HepG2 (cell line): ENCODE data around the gene DPYD. TPM values are rescaled to one million over a fixed set of nuclear protein-coding genes. Genes with fewer than 3 reads are reported as not detected.

Experiments used
- ATAC-seq: fragments of 200-7000 bp; cut with Tn5 transposase; 3 replicates; pipeline ENCODE4 v1.9.1; 2020; ENCODE audit warnings: mild to moderate bottlenecking, moderate library complexity
- BruUV-seq: library from RNA; stranded (reverse); fragments of 400-500 nt; replicated peaks from 2 replicates; lab custom pipeline; 2021; lab: Mats Ljungman, UMichigan
- CTCF ChIA-PET: fragments of 300-600 bp; formaldehyde crosslinking; extraction: SDS; loops from one replicate; lab custom pipeline; 2021; ENCODE audit warnings: low total read pairs, inconsistent platforms, low intra/inter-chr PET ratio; lab: Yijun Ruan, JAX
- POLR2A ChIA-PET: fragments of 350-600 bp; sonication (Branson Sonifier 250); formaldehyde crosslinking; loops from one replicate; lab custom pipeline; 2020; ENCODE audit warnings: antibody characterized with exemption, inconsistent platforms; lab: Yijun Ruan, JAX
- DNase-seq: peaks from one replicate; pipeline ENCODE4 v3.0.0-alpha.2; 2015; ENCODE audit warnings: low spot score
- FAIRE-seq: peaks from 3 replicates; lab custom pipeline; 2011; peaks lifted over from hg19 to GRCh38; lab: Jason Lieb, UNC
- H2AFZ ChIP-seq: one replicate; pipeline ENCODE4 v1.6.1; 2011; ENCODE audit warnings: low read length, inconsistent platforms
- H3K27ac ChIP-seq: fragments of 300-600 bp; 3 replicates; pipeline ENCODE4 v1.8.0; 2011; ENCODE audit warnings: mixed run types, mild to moderate bottlenecking, mixed read lengths, low read length, inconsistent platforms; ENCODE audit not compliant: insufficient read depth; ENCODE audit errors: extremely low read length
- H3K27me3 ChIP-seq, 2 experiments: fragments of 200-600 bp in 1 of 2; 2 replicates in 1 of 2; 3 replicates in 1 of 2; pipeline versions ENCODE4 v1.6.0 to v1.8.0; 2011; ENCODE audit warnings: low read length in 2 of 2, mild to moderate bottlenecking in 2 of 2, moderate library complexity in 2 of 2, inconsistent platforms in 1 of 2; ENCODE audit not compliant: insufficient read depth in 2 of 2, control insufficient read depth in 1 of 2
- H3K36me3 ChIP-seq, 2 experiments: fragments of 200-600 bp in 1 of 2; replicated peaks in 1 of 2; 2 replicates in 1 of 2; 3 replicates in 1 of 2; pipeline versions ENCODE4 v1.5.1 to v1.8.0; 2011; ENCODE audit warnings: low read length in 2 of 2, inconsistent platforms in 1 of 2; ENCODE audit not compliant: insufficient read depth in 2 of 2, control insufficient read depth in 1 of 2
- H3K4me1 ChIP-seq: 2 replicates; pipeline ENCODE4 v1.5.1; 2012; ENCODE audit warnings: low read length, inconsistent platforms; ENCODE audit not compliant: insufficient read depth
- H3K4me2 ChIP-seq: 2 replicates; pipeline ENCODE4 v1.6.0; 2011; ENCODE audit warnings: low read depth, low read length, inconsistent platforms
- H3K4me3 ChIP-seq, 3 experiments: fragments of 200-600 bp in 1 of 3; sonication (generic), shearing (Covaris generic) in 1 of 3; replicated peaks in 1 of 3; 2 replicates each; pipeline ENCODE4 v1.5.1; 2011 to 2016; ENCODE audit warnings: low read length in 3 of 3, inconsistent platforms in 2 of 3, low read depth in 2 of 3, mild to moderate bottlenecking in 2 of 3, control low read depth in 1 of 3, mixed read lengths in 1 of 3; ENCODE audit not compliant: insufficient read depth in 1 of 3
- H3K79me2 ChIP-seq: one replicate; pipeline ENCODE4 v1.6.1; 2011; ENCODE audit warnings: low read length, inconsistent platforms; ENCODE audit not compliant: insufficient read depth
- H3K9ac ChIP-seq: 2 replicates; pipeline ENCODE4 v1.6.0; 2011; ENCODE audit warnings: mild to moderate bottlenecking, low read depth, low read length, inconsistent platforms; ENCODE audit not compliant: insufficient read depth
- H3K9me3 ChIP-seq: 2 replicates; pipeline ENCODE4 v1.5.1; 2012; ENCODE audit warnings: mild to moderate bottlenecking, low read length
- H4K20me1 ChIP-seq: 2 replicates; pipeline ENCODE4 v1.6.0; 2011; ENCODE audit warnings: inconsistent platforms, mild to moderate bottlenecking, low read length, moderate library complexity; ENCODE audit not compliant: insufficient read depth
- BCLAF1 ChIP-seq: fragments of 450-650 bp; IDR thresholded peaks from 2 replicates; pipeline ENCODE4 v1.6.1; 2017; ENCODE audit warnings: mild to moderate bottlenecking
- FOXA1 ChIP-seq, 2 experiments: fragments of 450-650 bp in 1 of 2; sonication (generic) in 1 of 2; formaldehyde crosslinking in 1 of 2; IDR thresholded peaks; 2 replicates each; pipeline versions ENCODE4 v1.4.0 to v1.6.1; 2016 to 2020; ENCODE audit warnings: missing genetic modification reagents in 1 of 2
- KAT2B ChIP-seq: fragments of 150-350 bp; IDR thresholded peaks from 2 replicates; pipeline ENCODE4 v1.6.1; 2014; ENCODE audit warnings: low read depth, low read length, borderline replicate concordance
- SP140L ChIP-seq: sonication (generic); formaldehyde crosslinking; IDR thresholded peaks from 2 replicates; pipeline ENCODE4 v1.4.0; 2020; ENCODE audit warnings: missing genetic modification reagents, borderline replicate concordance
- ZNF30 ChIP-seq: sonication (generic); formaldehyde crosslinking; IDR thresholded peaks from 2 replicates; pipeline ENCODE4 v1.5.0; 2020; ENCODE audit warnings: mild to moderate bottlenecking, missing genetic modification reagents
- ZNF543 ChIP-seq: sonication (generic); formaldehyde crosslinking; IDR thresholded peaks from 2 replicates; pipeline ENCODE4 v1.4.0; 2020; ENCODE audit warnings: mild to moderate bottlenecking, missing genetic modification reagents
- WGBS: methylation state at CpG from one replicate; pipeline ENCODE4 v1.1.6; 2017; ENCODE audit warnings: low lambda C conversion rate; 5-methylcytosine and 5-hydroxymethylcytosine counted together
- in situ Hi-C: cut with HindIII; loops from 2 replicates; pipeline ENCODE4 v1.10.0; 2017; ENCODE audit warnings: low pct_unique_long_range_greater_than_20kb; ENCODE audit not compliant: extremely low pct_ligation_motif_present
- intact Hi-C: fragments of 100-400 bp; cut with micrococcal nuclease; formaldehyde crosslinking; loops from one replicate; pipeline ENCODE4 v1.10.0; 2022; ENCODE audit not compliant: unreplicated experiment
- polyA plus RNA-seq, 8 experiments: library from polyadenylated mRNA; depleted of rRNA in 3 of 8; stranded (reverse) in 7 of 8; unstranded in 1 of 8; fragments of >200 nt; fragmentation: Illumina TruSeq in 4 of 8; extraction: Trizol in 4 of 8; gene quantifications; 2 replicates each; pipeline versions ENCODE4 v1.2.1 to v1.2.3, GENCODE V29; 2011 to 2016; ENCODE audit warnings: low read depth in 4 of 8, missing spikeins in 1 of 8, mixed read lengths in 1 of 8; ENCODE audit not compliant: insufficient read depth in 1 of 8
- total RNA-seq, 5 experiments: library from RNA; depleted of rRNA; stranded (reverse); fragments of >200 nt; fragmentation: Illumina TruSeq; extraction: Trizol; gene quantifications; 2 replicates each; pipeline ENCODE4 v1.2.3, GENCODE V29; 2016; ENCODE audit warnings: low read depth in 1 of 5
- TF ChIP-seq, protein P1 (sequence below): sonication (generic); formaldehyde crosslinking; IDR thresholded peaks from 2 replicates; pipeline ENCODE4 v1.5.1; 2020; ENCODE audit warnings: mild to moderate bottlenecking, missing genetic modification reagents, moderate library complexity
- TF ChIP-seq, protein P2 (sequence below): sonication (generic); formaldehyde crosslinking; IDR thresholded peaks from 2 replicates; pipeline ENCODE4 v1.5.0; 2020; ENCODE audit warnings: missing genetic modification reagents, mild to moderate bottlenecking, borderline replicate concordance
- TF ChIP-seq, protein P3 (sequence below): sonication (generic); formaldehyde crosslinking; IDR thresholded peaks from 2 replicates; pipeline ENCODE4 v1.9.0; 2021; ENCODE audit warnings: mild to moderate bottlenecking, missing genetic modification reagents

DPYD gene
- total and polyA plus RNA-seq, 2 of the 13 experiments (the other 11 are each of a cell fraction or from before 2014, with no cell fraction given) = 1.3 to 3.4 TPM

GRCh38 chr1:97396463-97396862 lies 524.4 kb downstream of the DPYD start:
- no peak for FAIRE-seq

More at GRCh38 chr1:97396463-97396862, 524.4 kb downstream of the DPYD start:
- intact Hi-C loops = no loop called here
- no peak overlapping the region for H3K27ac ChIP-seq
- H3K27me3 ChIP-seq = no peaks in the 10 kb centered on the region
- H4K20me1 ChIP-seq = no peaks in the 10 kb centered on the region
- ATAC-seq (no peak), DNase-seq (no peak)
- H3K36me3 ChIP-seq = no peaks in the 10 kb centered on the region
- no peaks in the 10 kb centered on the region for H3K4me1 ChIP-seq
- 62% methylated on average over 3 of the region's 3 CpGs for WGBS
- no peak overlapping the region for H3K4me3 ChIP-seq
- H3K9ac ChIP-seq = no peak overlapping the region
- no peak overlapping the region for H3K4me2 ChIP-seq
- POLR2A ChIA-PET = no interaction called here
- no peaks in the 10 kb centered on the region for H3K79me2 ChIP-seq
- TF ChIP-seq, protein P1, sequence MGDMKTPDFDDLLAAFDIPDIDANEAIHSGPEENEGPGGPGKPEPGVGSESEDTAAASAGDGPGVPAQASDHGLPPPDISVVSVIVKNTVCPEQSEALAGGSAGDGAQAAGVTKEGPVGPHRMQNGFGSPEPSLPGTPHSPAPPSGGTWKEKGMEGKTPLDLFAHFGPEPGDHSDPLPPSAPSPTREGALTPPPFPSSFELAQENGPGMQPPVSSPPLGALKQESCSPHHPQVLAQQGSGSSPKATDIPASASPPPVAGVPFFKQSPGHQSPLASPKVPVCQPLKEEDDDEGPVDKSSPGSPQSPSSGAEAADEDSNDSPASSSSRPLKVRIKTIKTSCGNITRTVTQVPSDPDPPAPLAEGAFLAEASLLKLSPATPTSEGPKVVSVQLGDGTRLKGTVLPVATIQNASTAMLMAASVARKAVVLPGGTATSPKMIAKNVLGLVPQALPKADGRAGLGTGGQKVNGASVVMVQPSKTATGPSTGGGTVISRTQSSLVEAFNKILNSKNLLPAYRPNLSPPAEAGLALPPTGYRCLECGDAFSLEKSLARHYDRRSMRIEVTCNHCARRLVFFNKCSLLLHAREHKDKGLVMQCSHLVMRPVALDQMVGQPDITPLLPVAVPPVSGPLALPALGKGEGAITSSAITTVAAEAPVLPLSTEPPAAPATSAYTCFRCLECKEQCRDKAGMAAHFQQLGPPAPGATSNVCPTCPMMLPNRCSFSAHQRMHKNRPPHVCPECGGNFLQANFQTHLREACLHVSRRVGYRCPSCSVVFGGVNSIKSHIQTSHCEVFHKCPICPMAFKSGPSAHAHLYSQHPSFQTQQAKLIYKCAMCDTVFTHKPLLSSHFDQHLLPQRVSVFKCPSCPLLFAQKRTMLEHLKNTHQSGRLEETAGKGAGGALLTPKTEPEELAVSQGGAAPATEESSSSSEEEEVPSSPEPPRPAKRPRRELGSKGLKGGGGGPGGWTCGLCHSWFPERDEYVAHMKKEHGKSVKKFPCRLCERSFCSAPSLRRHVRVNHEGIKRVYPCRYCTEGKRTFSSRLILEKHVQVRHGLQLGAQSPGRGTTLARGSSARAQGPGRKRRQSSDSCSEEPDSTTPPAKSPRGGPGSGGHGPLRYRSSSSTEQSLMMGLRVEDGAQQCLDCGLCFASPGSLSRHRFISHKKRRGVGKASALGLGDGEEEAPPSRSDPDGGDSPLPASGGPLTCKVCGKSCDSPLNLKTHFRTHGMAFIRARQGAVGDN (CRISPR knock-in tag) = no peak
- TF ChIP-seq, protein P2, sequence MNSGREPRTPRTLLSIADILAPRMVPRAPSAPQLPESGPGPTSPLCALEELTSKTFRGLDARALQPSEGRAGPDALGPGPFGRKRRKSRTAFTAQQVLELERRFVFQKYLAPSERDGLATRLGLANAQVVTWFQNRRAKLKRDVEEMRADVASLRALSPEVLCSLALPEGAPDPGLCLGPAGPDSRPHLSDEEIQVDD (CRISPR knock-in tag) = no peak
- no peak for TF ChIP-seq ZNF543
- no peak for TF ChIP-seq FOXA1 (IDR thresholded peaks at IDR 0.05)
- no peak for TF ChIP-seq FOXA1 (CRISPR knock-in tag; IDR thresholded peaks at IDR 0.05)
- TF ChIP-seq KAT2B = no peak
- TF ChIP-seq BCLAF1 = no peak
- TF ChIP-seq ZNF30 (CRISPR knock-in tag) = no peak
- no peak for TF ChIP-seq SP140L (CRISPR knock-in tag)
- TF ChIP-seq, protein P3, sequence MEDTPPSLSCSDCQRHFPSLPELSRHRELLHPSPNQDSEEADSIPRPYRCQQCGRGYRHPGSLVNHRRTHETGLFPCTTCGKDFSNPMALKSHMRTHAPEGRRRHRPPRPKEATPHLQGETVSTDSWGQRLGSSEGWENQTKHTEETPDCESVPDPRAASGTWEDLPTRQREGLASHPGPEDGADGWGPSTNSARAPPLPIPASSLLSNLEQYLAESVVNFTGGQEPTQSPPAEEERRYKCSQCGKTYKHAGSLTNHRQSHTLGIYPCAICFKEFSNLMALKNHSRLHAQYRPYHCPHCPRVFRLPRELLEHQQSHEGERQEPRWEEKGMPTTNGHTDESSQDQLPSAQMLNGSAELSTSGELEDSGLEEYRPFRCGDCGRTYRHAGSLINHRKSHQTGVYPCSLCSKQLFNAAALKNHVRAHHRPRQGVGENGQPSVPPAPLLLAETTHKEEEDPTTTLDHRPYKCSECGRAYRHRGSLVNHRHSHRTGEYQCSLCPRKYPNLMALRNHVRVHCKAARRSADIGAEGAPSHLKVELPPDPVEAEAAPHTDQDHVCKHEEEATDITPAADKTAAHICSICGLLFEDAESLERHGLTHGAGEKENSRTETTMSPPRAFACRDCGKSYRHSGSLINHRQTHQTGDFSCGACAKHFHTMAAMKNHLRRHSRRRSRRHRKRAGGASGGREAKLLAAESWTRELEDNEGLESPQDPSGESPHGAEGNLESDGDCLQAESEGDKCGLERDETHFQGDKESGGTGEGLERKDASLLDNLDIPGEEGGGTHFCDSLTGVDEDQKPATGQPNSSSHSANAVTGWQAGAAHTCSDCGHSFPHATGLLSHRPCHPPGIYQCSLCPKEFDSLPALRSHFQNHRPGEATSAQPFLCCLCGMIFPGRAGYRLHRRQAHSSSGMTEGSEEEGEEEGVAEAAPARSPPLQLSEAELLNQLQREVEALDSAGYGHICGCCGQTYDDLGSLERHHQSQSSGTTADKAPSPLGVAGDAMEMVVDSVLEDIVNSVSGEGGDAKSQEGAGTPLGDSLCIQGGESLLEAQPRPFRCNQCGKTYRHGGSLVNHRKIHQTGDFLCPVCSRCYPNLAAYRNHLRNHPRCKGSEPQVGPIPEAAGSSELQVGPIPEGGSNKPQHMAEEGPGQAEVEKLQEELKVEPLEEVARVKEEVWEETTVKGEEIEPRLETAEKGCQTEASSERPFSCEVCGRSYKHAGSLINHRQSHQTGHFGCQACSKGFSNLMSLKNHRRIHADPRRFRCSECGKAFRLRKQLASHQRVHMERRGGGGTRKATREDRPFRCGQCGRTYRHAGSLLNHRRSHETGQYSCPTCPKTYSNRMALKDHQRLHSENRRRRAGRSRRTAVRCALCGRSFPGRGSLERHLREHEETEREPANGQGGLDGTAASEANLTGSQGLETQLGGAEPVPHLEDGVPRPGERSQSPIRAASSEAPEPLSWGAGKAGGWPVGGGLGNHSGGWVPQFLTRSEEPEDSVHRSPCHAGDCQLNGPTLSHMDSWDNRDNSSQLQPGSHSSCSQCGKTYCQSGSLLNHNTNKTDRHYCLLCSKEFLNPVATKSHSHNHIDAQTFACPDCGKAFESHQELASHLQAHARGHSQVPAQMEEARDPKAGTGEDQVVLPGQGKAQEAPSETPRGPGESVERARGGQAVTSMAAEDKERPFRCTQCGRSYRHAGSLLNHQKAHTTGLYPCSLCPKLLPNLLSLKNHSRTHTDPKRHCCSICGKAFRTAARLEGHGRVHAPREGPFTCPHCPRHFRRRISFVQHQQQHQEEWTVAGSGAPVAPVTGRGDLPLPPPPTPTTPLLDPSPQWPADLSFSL (CRISPR knock-in tag) = no peak
- TF ChIP-seq, all 625 proteins: peak for 0
- BruUV-seq = no TSS peak
- in situ Hi-C loops = no loop called here
- Histone ChIP-seq H2AFZ (no peak overlapping the region), H3K9me3 (peaks cover 50% of the 10 kb centered on the region)
- CTCF ChIA-PET = no interaction called here
